Measurements from ENCODE around the gene MAPKAPK3. TPM values are rescaled to one million over a fixed set of nuclear protein-coding genes. Genes with fewer than 3 reads are reported as not detected.

The MAPKAPK3 gene
- total RNA-seq, 1 experiment from 2014 or later = 88.2 TPM

DNA sequence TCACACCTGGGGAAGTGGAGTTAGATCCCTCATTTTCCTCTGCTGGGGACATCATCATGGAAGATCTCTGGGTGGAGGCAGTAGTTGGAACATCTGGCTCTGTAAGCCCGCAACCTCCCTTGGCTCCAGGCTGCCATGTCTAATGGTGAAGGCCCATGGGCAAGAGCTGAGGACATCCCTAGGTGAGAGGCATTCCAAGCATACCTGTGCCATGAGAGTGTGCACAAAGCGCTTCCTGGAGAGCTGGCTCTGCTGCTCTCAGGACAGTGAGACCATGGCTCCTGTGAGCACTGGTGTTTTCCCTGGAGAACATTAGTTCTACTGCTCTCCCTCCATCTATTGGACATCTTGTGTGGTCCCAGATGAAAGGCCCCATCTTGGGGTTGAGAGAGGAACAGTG is 7.7 kb downstream of the MAPKAPK3 start:
- peak; percentile 76 to 93 for DNase-seq
- Histone ChIP-seq H3K27me3 (ENCODE audit: insufficient read depth, low read depth) (no peaks in the 10 kb centered on the region), H3K27ac (peak overlapping the region; percentile 68), H3K9me3 (ENCODE audit: insufficient read depth, low read depth) (no peaks in the 10 kb centered on the region), H3K4me3 (no peak overlapping the region), H3K4me2 (peak overlapping the region; percentile 65), H3K79me2 (ENCODE audit: low read depth) (peaks cover 74% of the 10 kb centered on the region), H2AFZ (no peak overlapping the region), H3K36me3 (ENCODE audit: low read depth) (0 out of 2 replicates have a peak, but pooled peaks cover 3% of the 10 kb centered on the region), H4K20me1 (ENCODE audit: insufficient read depth) (no peaks in the 10 kb centered on the region), H3K9me2 (ENCODE audit: insufficient read depth) (no peaks in the 10 kb centered on the region), H3F3A (ENCODE audit: insufficient read depth, low read depth) (peaks cover 24% of the 10 kb centered on the region), H3K4me1 (replicated peaks; ENCODE audit: insufficient read depth) (peaks cover 71% of the 10 kb centered on the region)
- intact Hi-C loops (cut with micrococcal nuclease; ENCODE audit: unreplicated experiment) = loop anchor here (2.0 kb wide), 1 partner anchor 38 kb away; no protein-coding TSS in a partner anchor
- no peak for TF ChIP-seq EZH2 (IDR thresholded peaks at IDR 0.05; ENCODE audit: low read depth)
- BruUV-seq (replicated peaks) = no TSS peak
- CTCF ChIA-PET = interaction anchor here (1.0 to 1.5 kb wide), 2 partner anchors 11 to 28 kb away, joined by 3 to 7 read pairs; no protein-coding TSS in a partner anchor
- POLR2A ChIA-PET (ENCODE audit: unreplicated experiment) = interaction anchor here (0.6 kb wide), 1 partner anchor 1605 kb away, joined by 3 read pairs; no protein-coding TSS in a partner anchor

DNA sequence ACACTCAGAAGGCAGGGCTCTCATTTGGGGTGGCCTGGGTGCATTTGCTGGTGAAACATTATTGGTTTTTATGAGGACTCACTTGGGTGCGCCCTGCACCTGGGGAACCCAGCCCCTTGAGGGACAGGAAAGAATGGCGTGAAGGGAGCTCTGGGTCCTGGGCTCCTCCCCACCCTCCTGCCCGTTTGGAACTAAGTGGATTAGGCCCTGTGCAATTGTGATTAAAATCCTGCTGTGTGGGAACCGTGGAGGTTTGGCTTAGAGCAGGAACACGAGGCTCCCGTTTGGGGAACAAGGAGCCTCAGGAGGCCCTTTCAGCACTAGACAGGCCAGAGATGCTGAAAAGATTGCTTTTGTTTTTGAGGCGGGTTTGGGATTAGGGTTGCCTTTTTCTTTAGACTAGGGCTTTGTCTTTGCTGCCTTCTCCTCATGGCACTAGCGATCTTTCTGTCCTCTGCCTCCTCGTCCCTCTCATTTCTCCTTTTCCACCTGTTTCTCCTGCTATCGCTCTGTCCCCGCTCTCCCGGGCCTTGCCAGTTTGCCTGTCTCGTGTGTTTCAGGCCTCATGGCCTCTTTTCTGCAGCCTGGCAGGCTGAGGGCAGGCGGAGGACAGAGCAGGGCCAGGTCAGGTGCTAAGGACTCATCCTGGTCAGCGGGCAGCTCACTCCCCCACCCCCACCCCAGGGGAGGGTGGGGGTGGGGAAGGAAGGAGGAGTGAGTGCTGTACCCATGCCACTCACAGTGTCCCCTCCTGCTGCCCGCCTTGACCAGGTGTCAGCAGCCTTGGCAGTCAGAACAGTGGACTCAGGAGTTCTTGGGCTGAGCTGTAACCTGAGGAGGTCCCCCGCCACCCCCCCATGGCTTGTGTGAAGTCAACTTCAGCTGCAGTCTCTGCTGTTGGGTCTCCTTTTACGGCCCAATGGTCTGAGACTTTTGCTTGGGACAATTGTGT is 8.6 kb downstream of the MAPKAPK3 start:
- BruUV-seq (replicated peaks) = TSS peak; percentile 8
- H3K4me3 ChIP-seq = no peak overlapping the region
- H3K9me2 ChIP-seq (ENCODE audit: insufficient read depth) = no peaks in the 10 kb centered on the region
- peak overlapping the region; percentile 65 for H3K4me2 ChIP-seq
- ChIA-PET CTCF (interaction anchor here (0.6 to 1.5 kb wide), 3 partner anchors 12 to 1435 kb away, joined by 3 to 7 read pairs (median 3); no protein-coding TSS in a partner anchor), POLR2A (ENCODE audit: unreplicated experiment) (interaction anchor here (0.6 to 0.7 kb wide), 3 partner anchors 438 to 871 kb away, joined by 3 to 4 read pairs (median 3); partner anchors contain the start of gene MANF)
- 0 out of 2 replicates have a peak, but pooled peaks cover 3% of the 10 kb centered on the region for H3K36me3 ChIP-seq (ENCODE audit: low read depth)
- H3K27ac ChIP-seq = peak overlapping the region; percentile 68
- H3K79me2 ChIP-seq (ENCODE audit: low read depth) = peaks cover 74% of the 10 kb centered on the region
- peaks cover 71% of the 10 kb centered on the region for H3K4me1 ChIP-seq (replicated peaks; ENCODE audit: insufficient read depth)
- H4K20me1 ChIP-seq (ENCODE audit: insufficient read depth) = no peaks in the 10 kb centered on the region
- intact Hi-C loops (cut with micrococcal nuclease; ENCODE audit: unreplicated experiment) = loop anchor here (2.0 kb wide), 2 partner anchors 37 to 45 kb away; no protein-coding TSS in a partner anchor
- peaks cover 24% of the 10 kb centered on the region for H3F3A ChIP-seq (ENCODE audit: insufficient read depth, low read depth)
- TF ChIP-seq, protein P1, sequence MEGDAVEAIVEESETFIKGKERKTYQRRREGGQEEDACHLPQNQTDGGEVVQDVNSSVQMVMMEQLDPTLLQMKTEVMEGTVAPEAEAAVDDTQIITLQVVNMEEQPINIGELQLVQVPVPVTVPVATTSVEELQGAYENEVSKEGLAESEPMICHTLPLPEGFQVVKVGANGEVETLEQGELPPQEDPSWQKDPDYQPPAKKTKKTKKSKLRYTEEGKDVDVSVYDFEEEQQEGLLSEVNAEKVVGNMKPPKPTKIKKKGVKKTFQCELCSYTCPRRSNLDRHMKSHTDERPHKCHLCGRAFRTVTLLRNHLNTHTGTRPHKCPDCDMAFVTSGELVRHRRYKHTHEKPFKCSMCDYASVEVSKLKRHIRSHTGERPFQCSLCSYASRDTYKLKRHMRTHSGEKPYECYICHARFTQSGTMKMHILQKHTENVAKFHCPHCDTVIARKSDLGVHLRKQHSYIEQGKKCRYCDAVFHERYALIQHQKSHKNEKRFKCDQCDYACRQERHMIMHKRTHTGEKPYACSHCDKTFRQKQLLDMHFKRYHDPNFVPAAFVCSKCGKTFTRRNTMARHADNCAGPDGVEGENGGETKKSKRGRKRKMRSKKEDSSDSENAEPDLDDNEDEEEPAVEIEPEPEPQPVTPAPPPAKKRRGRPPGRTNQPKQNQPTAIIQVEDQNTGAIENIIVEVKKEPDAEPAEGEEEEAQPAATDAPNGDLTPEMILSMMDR (conservative IDR thresholded peaks at IDR 0.05) = no peak
- no peak for TF ChIP-seq EZH2 (IDR thresholded peaks at IDR 0.05; ENCODE audit: low read depth)
- DNase-seq = no peak
- no peak overlapping the region for H2AFZ ChIP-seq
- H3K27me3 ChIP-seq (ENCODE audit: insufficient read depth, low read depth) = no peaks in the 10 kb centered on the region
- no peaks in the 10 kb centered on the region for H3K9me3 ChIP-seq (ENCODE audit: insufficient read depth, low read depth)

DNA sequence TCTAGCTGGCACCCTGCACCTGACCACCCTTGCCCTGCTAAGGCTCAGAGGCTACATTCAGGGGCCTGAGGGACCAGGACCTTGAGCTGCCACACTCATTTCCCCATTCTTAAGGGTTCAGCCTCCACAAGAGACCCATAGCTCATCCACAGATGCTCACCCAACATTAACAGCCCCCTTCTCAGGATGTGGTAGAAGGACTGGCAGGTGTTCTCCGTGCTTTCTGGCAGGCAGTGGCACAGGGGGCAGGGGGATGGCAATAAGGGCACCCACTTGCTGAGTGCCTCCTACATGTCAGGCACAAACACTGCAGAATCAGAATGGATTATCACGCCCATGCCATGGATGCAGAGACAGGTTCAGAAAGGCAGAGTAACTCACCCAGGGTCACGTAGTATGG is 9.4 kb downstream of the MAPKAPK3 start:
- DNase-seq = no peak
- no peak for TF ChIP-seq EZH2 (IDR thresholded peaks at IDR 0.05; ENCODE audit: low read depth)
- TF ChIP-seq, protein P1 (conservative IDR thresholded peaks at IDR 0.05) = no peak
- Histone ChIP-seq H2AFZ (no peak overlapping the region), H3K4me2 (peak overlapping the region; percentile 65), H3F3A (ENCODE audit: insufficient read depth, low read depth) (peaks cover 26% of the 10 kb centered on the region), H3K4me1 (replicated peaks; ENCODE audit: insufficient read depth) (peaks cover 72% of the 10 kb centered on the region), H3K4me3 (no peak overlapping the region), H3K27ac (peak overlapping the region; percentile 61), H3K9me3 (ENCODE audit: insufficient read depth, low read depth) (no peaks in the 10 kb centered on the region), H3K27me3 (ENCODE audit: insufficient read depth, low read depth) (no peaks in the 10 kb centered on the region), H3K9me2 (ENCODE audit: insufficient read depth) (no peaks in the 10 kb centered on the region), H3K36me3 (ENCODE audit: low read depth) (0 out of 2 replicates have a peak, but pooled peaks cover 3% of the 10 kb centered on the region), H4K20me1 (ENCODE audit: insufficient read depth) (no peaks in the 10 kb centered on the region), H3K79me2 (ENCODE audit: low read depth) (peaks cover 78% of the 10 kb centered on the region)
- no TSS peak for BruUV-seq (replicated peaks)
- ChIA-PET POLR2A (ENCODE audit: unreplicated experiment) (interaction anchor here (0.6 to 0.7 kb wide), 2 partner anchors 759 to 870 kb away, joined by 3 to 4 read pairs; partner anchors contain the start of gene MANF), CTCF (interaction anchor here (0.6 kb wide), 1 partner anchor 1434 kb away, joined by 3 read pairs; no protein-coding TSS in a partner anchor)
- intact Hi-C loops (cut with micrococcal nuclease; ENCODE audit: unreplicated experiment) = loop anchor here (2.0 kb wide), 1 partner anchor 44 kb away; no protein-coding TSS in a partner anchor
